ENCODE results near the gene SPECC1. TPM values are rescaled to one million over a fixed set of nuclear protein-coding genes. Genes with fewer than 3 reads are reported as not detected.
"Not testable (repeated sequence)": the region's sequence is repeated elsewhere in the genome, so short reads cannot be mapped to it uniquely, and the experiment has no call there.

Gene SPECC1
- total RNA-seq, 1 donor from 2014 or later: 38.0 TPM

DNA sequence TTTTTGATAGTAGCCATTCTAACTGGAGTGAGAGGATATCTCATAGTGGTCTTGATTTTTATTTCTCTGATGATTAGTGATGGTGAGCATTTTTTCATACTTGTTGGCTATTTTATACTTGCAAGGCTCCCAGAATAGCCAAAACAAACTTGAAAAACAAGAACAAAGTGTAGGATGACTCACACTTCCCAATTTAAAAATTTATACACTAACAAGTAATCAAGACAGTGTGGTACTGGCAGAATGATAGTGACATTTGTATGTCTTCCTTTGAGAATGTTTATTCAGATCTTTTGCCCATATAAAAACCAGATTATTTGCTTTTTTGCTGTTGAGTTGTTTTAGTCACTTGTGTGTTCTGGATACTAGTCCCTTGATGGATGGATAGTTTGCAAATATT, 17.8 kb downstream of the SPECC1 start:
- Mint-ChIP-seq H3K36me3 (no peaks in the 10 kb centered on the region), H3K27me3 (peaks cover 22% of the 10 kb centered on the region), H3K4me1 (ENCODE audit: unreplicated experiment) (no peaks in the 10 kb centered on the region), H3K9me3 (no peaks in the 10 kb centered on the region), H3K4me3 (no peak overlapping the region), H3K27ac (no peak overlapping the region)
- DNase-seq (ENCODE audit: extremely low spot score, unreplicated experiment): no peak
- TF ChIP-seq, protein P1, sequence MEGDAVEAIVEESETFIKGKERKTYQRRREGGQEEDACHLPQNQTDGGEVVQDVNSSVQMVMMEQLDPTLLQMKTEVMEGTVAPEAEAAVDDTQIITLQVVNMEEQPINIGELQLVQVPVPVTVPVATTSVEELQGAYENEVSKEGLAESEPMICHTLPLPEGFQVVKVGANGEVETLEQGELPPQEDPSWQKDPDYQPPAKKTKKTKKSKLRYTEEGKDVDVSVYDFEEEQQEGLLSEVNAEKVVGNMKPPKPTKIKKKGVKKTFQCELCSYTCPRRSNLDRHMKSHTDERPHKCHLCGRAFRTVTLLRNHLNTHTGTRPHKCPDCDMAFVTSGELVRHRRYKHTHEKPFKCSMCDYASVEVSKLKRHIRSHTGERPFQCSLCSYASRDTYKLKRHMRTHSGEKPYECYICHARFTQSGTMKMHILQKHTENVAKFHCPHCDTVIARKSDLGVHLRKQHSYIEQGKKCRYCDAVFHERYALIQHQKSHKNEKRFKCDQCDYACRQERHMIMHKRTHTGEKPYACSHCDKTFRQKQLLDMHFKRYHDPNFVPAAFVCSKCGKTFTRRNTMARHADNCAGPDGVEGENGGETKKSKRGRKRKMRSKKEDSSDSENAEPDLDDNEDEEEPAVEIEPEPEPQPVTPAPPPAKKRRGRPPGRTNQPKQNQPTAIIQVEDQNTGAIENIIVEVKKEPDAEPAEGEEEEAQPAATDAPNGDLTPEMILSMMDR (conservative IDR thresholded peaks at IDR 0.05): no peak

DNA sequence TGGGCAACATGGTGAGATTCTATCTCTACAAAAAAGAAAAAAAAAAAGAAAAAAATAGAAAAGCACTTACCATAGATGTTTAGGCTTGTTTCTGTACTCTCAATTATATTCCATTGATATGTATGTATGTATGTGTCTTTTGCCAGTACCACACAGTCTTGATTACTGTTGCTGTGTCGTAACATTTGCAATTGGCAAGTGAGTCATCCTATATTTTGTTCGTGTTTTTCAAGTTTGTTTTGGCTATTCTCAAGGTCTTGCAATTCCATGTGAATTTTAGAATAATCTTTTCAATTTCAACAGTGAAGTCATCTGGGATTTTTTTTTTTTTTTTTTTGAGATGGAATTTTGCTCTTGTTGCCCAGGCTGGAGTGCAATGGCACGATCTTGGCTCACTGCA, 19.3 kb downstream of the SPECC1 start:
- H3K36me3 Mint-ChIP-seq: no peaks in the 10 kb centered on the region
- H3K27me3 Mint-ChIP-seq: peaks cover 18% of the 10 kb centered on the region
- DNase-seq (ENCODE audit: extremely low spot score, unreplicated experiment): no peak
- H3K9me3 Mint-ChIP-seq: no peaks in the 10 kb centered on the region
- no peak overlapping the region for H3K27ac Mint-ChIP-seq
- TF ChIP-seq, protein P1 (conservative IDR thresholded peaks at IDR 0.05): no peak
- H3K4me3 Mint-ChIP-seq: no peak overlapping the region
- no peaks in the 10 kb centered on the region for H3K4me1 Mint-ChIP-seq (ENCODE audit: unreplicated experiment)

- no peaks in the 10 kb centered on the region for H3K27me3 Mint-ChIP-seq
- no peak overlapping the region for H3K27ac Mint-ChIP-seq
- H3K4me1 Mint-ChIP-seq (ENCODE audit: unreplicated experiment): no peaks in the 10 kb centered on the region
Measured at GRCh38 chr17:20032636-20033035, 23.5 kb downstream of the SPECC1 start.

GRCh38 chr17:20033415-20033814, 24.3 kb downstream of the SPECC1 start:
- H3K27me3 Mint-ChIP-seq: no peaks in the 10 kb centered on the region
- TF ChIP-seq, protein P1 (conservative IDR thresholded peaks at IDR 0.05): no peak
- no peak for DNase-seq (ENCODE audit: extremely low spot score, unreplicated experiment)
- H3K4me1 Mint-ChIP-seq (ENCODE audit: unreplicated experiment): no peaks in the 10 kb centered on the region
- H3K27ac Mint-ChIP-seq: no peak overlapping the region
- no peak overlapping the region for H3K4me3 Mint-ChIP-seq
- H3K9me3 Mint-ChIP-seq: no peaks in the 10 kb centered on the region
- no peaks in the 10 kb centered on the region for H3K36me3 Mint-ChIP-seq

More at GRCh38 chr17:20032636-20033035, 23.5 kb downstream of the SPECC1 start:
- H3K9me3 Mint-ChIP-seq: no peaks in the 10 kb centered on the region
- no peak for DNase-seq (ENCODE audit: extremely low spot score, unreplicated experiment)
- TF ChIP-seq, protein P1 (conservative IDR thresholded peaks at IDR 0.05): no peak
- no peak overlapping the region for H3K4me3 Mint-ChIP-seq
- H3K36me3 Mint-ChIP-seq: no peaks in the 10 kb centered on the region

- Mint-ChIP-seq H3K4me1 (ENCODE audit: unreplicated experiment) (no peaks in the 10 kb centered on the region), H3K27me3 (no peaks in the 10 kb centered on the region), H3K36me3 (no peaks in the 10 kb centered on the region), H3K4me3 (no peak overlapping the region), H3K9me3 (no peaks in the 10 kb centered on the region), H3K27ac (no peak overlapping the region)
- DNase-seq (ENCODE audit: extremely low spot score, unreplicated experiment): no peak
- TF ChIP-seq, protein P1 (conservative IDR thresholded peaks at IDR 0.05): no peak
Measured at GRCh38 chr17:20035501-20035900, 26.3 kb downstream of the SPECC1 start.

GRCh38 chr17:20037286-20037685, 28.1 kb downstream of the SPECC1 start:
- not testable (repeated sequence) for H3K27ac Mint-ChIP-seq; H3K36me3 Mint-ChIP-seq; H3K4me3 Mint-ChIP-seq; H3K9me3 Mint-ChIP-seq; H3K4me1 Mint-ChIP-seq (ENCODE audit: unreplicated experiment); DNase-seq (ENCODE audit: extremely low spot score, unreplicated experiment); H3K27me3 Mint-ChIP-seq
